ENCODE results near the gene SLC9B2. TPM values are rescaled to one million over a fixed set of nuclear protein-coding genes. Genes with fewer than 3 reads are reported as not detected.

Gene SLC9B2
- total RNA-seq, 1 donor from 2014 or later: 14.6 TPM

DNA sequence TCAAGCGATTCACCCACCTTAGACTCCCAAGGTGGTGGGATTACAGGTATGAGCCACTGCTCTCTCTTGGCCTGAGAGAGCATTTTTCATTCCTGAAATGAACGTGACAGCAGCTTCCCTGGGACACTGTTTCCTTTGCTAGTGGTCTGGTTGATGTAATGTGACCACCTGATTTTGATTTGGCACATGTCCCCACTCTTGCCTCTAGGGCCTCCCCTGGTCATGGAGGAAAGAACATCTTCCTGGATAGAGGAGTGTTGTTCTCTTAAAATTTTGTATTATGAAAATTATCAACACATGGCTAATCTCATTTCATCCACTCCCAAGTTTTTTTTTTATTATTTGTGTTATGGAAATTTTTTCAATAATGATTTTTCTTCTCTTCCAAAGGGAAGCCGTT is 23.8 kb downstream of the SLC9B2 start:
- Histone ChIP-seq H3K4me3 (no peak overlapping the region), H2AFZ (replicated peaks) (no peak overlapping the region), H3K4me1 (no peaks in the 10 kb centered on the region), H3K79me2 (ENCODE audit: low read depth) (no peaks in the 10 kb centered on the region), H4K20me1 (ENCODE audit: low read depth) (no peaks in the 10 kb centered on the region), H3K9ac (no peak overlapping the region), H3K9me3 (ENCODE audit: low read depth) (no peaks in the 10 kb centered on the region), H3K4me2 (no peak overlapping the region), H3F3A (ENCODE audit: low read depth) (no peaks in the 10 kb centered on the region), H3K27ac (no peak overlapping the region), H3K36me3 (no peaks in the 10 kb centered on the region), H3K27me3 (no peaks in the 10 kb centered on the region)
- H3K9me3 Mint-ChIP-seq: no peaks in the 10 kb centered on the region
- H3K36me3 Mint-ChIP-seq: no peaks in the 10 kb centered on the region
- H3K27me3 Mint-ChIP-seq (ENCODE audit: insufficient read depth, low read depth): no peaks in the 10 kb centered on the region
- H3K4me1 Mint-ChIP-seq: no peaks in the 10 kb centered on the region
- DNase-seq (ENCODE audit: low spot score): no peak
- no peak overlapping the region for H3K4me3 Mint-ChIP-seq
- H3K27ac Mint-ChIP-seq: no peak overlapping the region
- TF ChIP-seq EZH2 (IDR thresholded peaks at IDR 0.05): no peak
- TF ChIP-seq EZH2phosphoT487 (IDR thresholded peaks at IDR 0.05): no peak
- no peak for TF ChIP-seq CTCF (IDR thresholded peaks at IDR 0.05)

DNA sequence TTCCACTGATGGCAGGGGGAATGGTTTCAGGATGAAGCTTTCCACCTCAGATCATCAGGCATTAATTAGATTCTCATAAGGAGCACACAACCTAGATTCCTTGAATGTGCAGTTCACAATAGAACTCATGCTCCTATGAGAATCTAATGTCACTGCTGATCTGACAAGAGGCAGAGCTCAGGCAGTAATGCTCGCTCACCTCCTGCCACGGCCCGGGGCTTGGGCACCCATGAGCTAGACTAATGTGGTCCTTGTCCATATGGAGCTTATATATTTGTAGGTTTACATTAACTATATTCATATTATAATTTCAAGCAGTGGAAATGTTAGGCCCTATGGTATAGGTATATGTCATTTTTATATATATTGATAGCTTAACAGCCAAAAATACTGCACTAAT is 24.4 kb downstream of the SLC9B2 start:
- TF ChIP-seq EZH2phosphoT487 (IDR thresholded peaks at IDR 0.05): no peak
- no peak for TF ChIP-seq CTCF (IDR thresholded peaks at IDR 0.05)
- TF ChIP-seq EZH2 (IDR thresholded peaks at IDR 0.05): no peak
- no peak overlapping the region for H3K4me2 ChIP-seq
- DNase-seq (ENCODE audit: low spot score): no peak
- no peak overlapping the region for H2AFZ ChIP-seq (replicated peaks)
- H3K36me3 Mint-ChIP-seq: no peaks in the 10 kb centered on the region
- H3K9me3 ChIP-seq (ENCODE audit: low read depth): no peaks in the 10 kb centered on the region
- H3K36me3 ChIP-seq: no peaks in the 10 kb centered on the region
- H3K9me3 Mint-ChIP-seq: no peaks in the 10 kb centered on the region
- H3F3A ChIP-seq (ENCODE audit: low read depth): no peaks in the 10 kb centered on the region
- H3K79me2 ChIP-seq (ENCODE audit: low read depth): no peaks in the 10 kb centered on the region
- no peak overlapping the region for H3K27ac Mint-ChIP-seq
- no peak overlapping the region for H3K9ac ChIP-seq
- no peak overlapping the region for H3K27ac ChIP-seq
- no peaks in the 10 kb centered on the region for H3K4me1 Mint-ChIP-seq
- H3K27me3 Mint-ChIP-seq (ENCODE audit: insufficient read depth, low read depth): no peaks in the 10 kb centered on the region
- no peaks in the 10 kb centered on the region for H4K20me1 ChIP-seq (ENCODE audit: low read depth)
- H3K4me1 ChIP-seq: no peaks in the 10 kb centered on the region
- H3K27me3 ChIP-seq: no peaks in the 10 kb centered on the region
- H3K4me3 Mint-ChIP-seq: no peak overlapping the region
- H3K4me3 ChIP-seq: no peak overlapping the region

DNA sequence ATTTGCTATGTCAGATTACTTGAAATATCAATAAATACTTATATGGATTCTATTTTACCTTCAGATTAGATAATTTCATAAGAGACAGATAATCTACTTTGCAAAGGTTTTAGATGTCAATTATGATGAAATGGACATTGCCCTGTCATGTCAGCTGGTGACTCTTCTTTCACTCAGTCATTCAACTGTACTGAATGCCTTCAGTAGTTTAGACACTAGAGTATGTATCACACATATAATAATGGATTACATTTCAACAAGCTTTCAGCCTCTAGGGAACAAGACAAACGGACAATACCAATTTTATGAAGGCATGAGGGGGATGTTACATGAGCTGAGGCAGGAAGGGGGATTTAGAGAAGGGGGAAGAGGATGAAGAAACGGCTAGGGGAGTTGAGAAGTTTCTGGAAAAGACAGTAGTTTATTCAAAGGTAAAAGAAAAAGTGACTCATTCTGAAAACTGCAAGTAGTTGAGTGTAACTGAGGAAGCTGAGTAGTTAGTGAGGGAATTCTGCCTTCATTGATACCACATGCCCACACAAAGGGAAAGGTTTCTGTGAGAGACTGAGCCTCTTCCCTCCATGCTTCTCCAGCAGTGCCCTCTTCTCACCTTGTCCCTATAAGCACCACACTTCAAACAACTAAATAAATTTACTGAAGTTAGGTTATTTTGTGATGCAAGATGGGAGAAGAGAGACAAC is 25.7 kb downstream of the SLC9B2 start:
- H3K4me2 ChIP-seq: no peak overlapping the region
- DNase-seq (ENCODE audit: low spot score): no peak
- Mint-ChIP-seq H3K36me3 (peaks cover 3% of the 10 kb centered on the region), H3K4me1 (no peaks in the 10 kb centered on the region), H3K27me3 (ENCODE audit: insufficient read depth, low read depth) (no peaks in the 10 kb centered on the region), H3K4me3 (no peak overlapping the region), H3K9me3 (no peaks in the 10 kb centered on the region), H3K27ac (no peak overlapping the region)
- H3K27me3 ChIP-seq: no peaks in the 10 kb centered on the region
- TF ChIP-seq EZH2 (IDR thresholded peaks at IDR 0.05): no peak
- no peak for TF ChIP-seq EZH2phosphoT487 (IDR thresholded peaks at IDR 0.05)
- TF ChIP-seq CTCF (IDR thresholded peaks at IDR 0.05): no peak
- no peak overlapping the region for H3K27ac ChIP-seq
- no peaks in the 10 kb centered on the region for H4K20me1 ChIP-seq (ENCODE audit: low read depth)
- no peak overlapping the region for H2AFZ ChIP-seq (replicated peaks)
- no peaks in the 10 kb centered on the region for H3K36me3 ChIP-seq
- no peaks in the 10 kb centered on the region for H3K79me2 ChIP-seq (ENCODE audit: low read depth)
- H3F3A ChIP-seq (ENCODE audit: low read depth): no peaks in the 10 kb centered on the region
- H3K9ac ChIP-seq: no peak overlapping the region
- H3K4me1 ChIP-seq: no peaks in the 10 kb centered on the region
- no peak overlapping the region for H3K4me3 ChIP-seq
- no peaks in the 10 kb centered on the region for H3K9me3 ChIP-seq (ENCODE audit: low read depth)

All from neural progenitor cell (in vitro differentiated cells).